WERI-Rb-1 (cell line): ENCODE results near the gene CRABP2.

Experiments
- DNase-seq: peaks from one replicate; pipeline ENCODE4 v3.0.0-alpha.2; 2020
- H3K27ac ChIP-seq: fragments of 250-450 bp; sonication (Bioruptor Pico); 2 replicates; pipeline ENCODE4 v1.5.1; 2020; ENCODE audit warnings: mild to moderate bottlenecking, moderate library complexity
- H3K27me3 ChIP-seq: fragments of 250-450 bp; sonication (Bioruptor Pico); 2 replicates; pipeline ENCODE4 v1.5.1; 2021; ENCODE audit warnings: mild to moderate bottlenecking, low read depth, moderate library complexity; ENCODE audit not compliant: insufficient read depth, severe bottlenecking
- H3K36me3 ChIP-seq: fragments of 250-450 bp; sonication (Bioruptor Pico); 2 replicates; pipeline ENCODE4 v1.5.1; 2020; ENCODE audit warnings: mild to moderate bottlenecking, moderate library complexity
- H3K4me3 ChIP-seq: 2 replicates; pipeline ENCODE4 v1.5.1; 2011; ENCODE audit warnings: low read depth, mild to moderate bottlenecking, control low read depth, low read length
- H3K9me3 ChIP-seq: fragments of 250-450 bp; sonication (Bioruptor Pico); 2 replicates; pipeline ENCODE4 v1.5.1; 2021; ENCODE audit warnings: mild to moderate bottlenecking, moderate library complexity; ENCODE audit not compliant: severe bottlenecking
- TF ChIP-seq, protein P1 (sequence below): IDR thresholded peaks from 2 replicates; pipeline ENCODE4 v1.5.1; 2011; ENCODE audit warnings: low read depth, mild to moderate bottlenecking, control low read depth, inconsistent platforms, low read length

CRABP2 gene

DNA sequence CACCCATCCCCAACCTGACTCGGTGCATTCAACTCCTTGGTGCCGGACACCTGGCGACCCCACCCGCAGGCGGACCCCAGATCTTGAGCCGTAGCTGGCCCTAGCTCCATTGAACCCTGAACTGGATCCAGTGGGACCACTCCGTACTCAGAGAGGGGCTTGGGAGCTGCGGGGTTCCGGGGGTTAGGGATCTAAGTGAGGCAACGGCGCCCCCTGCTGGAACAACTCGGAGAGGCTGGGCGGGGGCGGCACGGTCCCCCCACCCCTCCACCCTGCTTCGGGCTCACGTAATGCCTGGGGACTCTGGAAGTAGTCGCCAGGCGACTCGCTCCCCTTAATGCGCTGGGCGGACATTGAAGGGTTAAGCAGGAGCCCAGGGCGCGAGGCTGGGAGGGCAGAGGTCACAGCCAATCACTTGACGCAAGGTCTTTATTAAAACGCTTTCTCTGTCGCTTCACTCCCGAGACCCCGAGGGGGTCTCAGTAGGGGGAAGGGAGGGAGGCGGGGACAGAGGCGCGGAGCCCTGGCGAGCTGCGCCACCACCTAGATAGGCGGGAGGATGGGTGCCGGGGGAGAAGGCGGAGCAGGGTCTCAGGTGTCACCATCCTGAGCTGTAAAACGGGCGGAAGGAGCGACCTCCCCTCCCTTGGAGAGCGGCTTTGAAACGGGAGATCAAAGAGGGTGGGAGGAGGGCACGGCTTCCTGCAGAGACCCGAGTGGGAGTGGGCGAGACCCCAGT, 704 bp upstream of the CRABP2 start:
- peak overlapping the region; percentile 74 for H3K4me3 ChIP-seq
- no peaks in the 10 kb centered on the region for H3K27me3 ChIP-seq
- peak overlapping the region; percentile 86 for H3K27ac ChIP-seq
- H3K9me3 ChIP-seq = no peaks in the 10 kb centered on the region
- peak; percentile 98 for DNase-seq
- TF ChIP-seq, protein P1, sequence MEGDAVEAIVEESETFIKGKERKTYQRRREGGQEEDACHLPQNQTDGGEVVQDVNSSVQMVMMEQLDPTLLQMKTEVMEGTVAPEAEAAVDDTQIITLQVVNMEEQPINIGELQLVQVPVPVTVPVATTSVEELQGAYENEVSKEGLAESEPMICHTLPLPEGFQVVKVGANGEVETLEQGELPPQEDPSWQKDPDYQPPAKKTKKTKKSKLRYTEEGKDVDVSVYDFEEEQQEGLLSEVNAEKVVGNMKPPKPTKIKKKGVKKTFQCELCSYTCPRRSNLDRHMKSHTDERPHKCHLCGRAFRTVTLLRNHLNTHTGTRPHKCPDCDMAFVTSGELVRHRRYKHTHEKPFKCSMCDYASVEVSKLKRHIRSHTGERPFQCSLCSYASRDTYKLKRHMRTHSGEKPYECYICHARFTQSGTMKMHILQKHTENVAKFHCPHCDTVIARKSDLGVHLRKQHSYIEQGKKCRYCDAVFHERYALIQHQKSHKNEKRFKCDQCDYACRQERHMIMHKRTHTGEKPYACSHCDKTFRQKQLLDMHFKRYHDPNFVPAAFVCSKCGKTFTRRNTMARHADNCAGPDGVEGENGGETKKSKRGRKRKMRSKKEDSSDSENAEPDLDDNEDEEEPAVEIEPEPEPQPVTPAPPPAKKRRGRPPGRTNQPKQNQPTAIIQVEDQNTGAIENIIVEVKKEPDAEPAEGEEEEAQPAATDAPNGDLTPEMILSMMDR = peak; percentile 92
- peaks cover 24% of the 10 kb centered on the region for H3K36me3 ChIP-seq

DNA sequence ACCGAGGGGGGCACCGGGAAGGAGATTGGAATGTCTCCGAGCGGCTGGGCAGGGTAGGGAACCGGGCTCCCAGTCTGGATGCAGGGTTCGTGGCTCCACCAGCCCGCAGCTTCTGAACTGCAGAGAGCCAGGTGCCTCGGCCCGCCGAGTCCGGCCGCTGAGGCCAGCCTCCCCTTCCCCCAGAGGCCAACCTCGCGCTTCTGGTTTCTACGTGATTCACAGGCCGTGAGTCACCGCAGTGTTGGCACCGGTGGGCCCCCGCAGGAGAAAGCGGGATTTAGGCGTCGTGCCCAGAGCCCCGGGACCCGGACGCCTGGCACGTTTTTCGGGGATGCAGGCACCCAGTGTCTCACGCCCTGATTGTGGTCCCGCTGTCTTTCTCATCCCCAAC, 458 bp downstream of the CRABP2 start:
- H3K27ac ChIP-seq = peak overlapping the region; percentile 86
- peak; percentile 57 for DNase-seq
- TF ChIP-seq, protein P1 = no peak
- H3K27me3 ChIP-seq = no peaks in the 10 kb centered on the region
- no peaks in the 10 kb centered on the region for H3K9me3 ChIP-seq
- H3K36me3 ChIP-seq = peaks cover 35% of the 10 kb centered on the region
- H3K4me3 ChIP-seq = peak overlapping the region; percentile 74

DNA sequence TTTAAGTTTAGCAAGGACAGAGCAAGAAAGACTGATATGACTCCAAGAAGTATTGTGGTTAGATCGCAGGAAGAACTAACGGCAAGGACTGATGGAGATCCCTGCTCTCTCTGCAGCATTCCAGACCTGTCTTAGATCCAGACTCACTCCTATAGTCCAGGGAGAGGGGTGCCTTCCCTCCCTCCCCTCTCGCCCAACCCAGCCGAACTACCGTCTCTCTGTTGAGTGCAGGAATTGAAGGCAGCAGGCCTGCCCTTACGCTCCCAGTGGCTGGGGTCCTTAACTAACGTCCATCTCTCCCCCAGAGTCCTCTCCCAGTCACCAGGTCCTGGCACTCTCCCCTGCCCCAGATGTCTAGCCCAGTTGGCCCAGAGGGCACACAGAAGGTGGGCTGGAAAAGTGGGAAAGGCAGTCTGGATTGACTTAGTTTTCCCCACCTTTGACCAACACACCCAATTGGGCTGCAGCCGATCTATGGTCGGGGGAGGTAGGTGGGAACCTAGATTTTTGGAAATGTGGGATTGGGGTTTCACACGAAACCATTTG, 1.1 kb downstream of the CRABP2 start:
- Histone ChIP-seq H3K27me3 (no peaks in the 10 kb centered on the region), H3K4me3 (peak overlapping the region; percentile 74), H3K9me3 (no peaks in the 10 kb centered on the region), H3K36me3 (peaks cover 42% of the 10 kb centered on the region), H3K27ac (peak overlapping the region; percentile 86)
- TF ChIP-seq, protein P1 = no peak
- no peak for DNase-seq

DNA sequence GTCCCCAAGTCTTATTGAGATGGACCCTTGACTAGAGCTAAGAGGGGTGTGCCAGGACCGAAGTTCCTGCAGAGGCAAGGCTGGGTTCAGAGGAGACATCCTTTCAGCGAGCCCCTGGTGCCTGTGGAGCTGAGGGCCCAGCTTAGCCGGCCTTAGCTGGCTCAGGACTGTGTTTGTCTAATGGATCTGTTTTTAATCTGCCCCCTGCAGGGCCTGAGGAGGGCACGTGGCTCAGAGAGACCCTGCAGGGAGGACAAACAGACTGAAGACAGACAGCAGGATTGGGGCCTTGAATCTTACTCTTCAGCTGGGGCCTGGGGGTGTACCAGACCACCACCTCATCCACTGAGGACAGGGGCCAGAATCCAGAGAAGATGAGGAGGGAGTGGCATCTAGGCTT, 1.6 kb downstream of the CRABP2 start:
- Histone ChIP-seq H3K27ac (peak overlapping the region; percentile 86), H3K9me3 (no peaks in the 10 kb centered on the region), H3K36me3 (peaks cover 47% of the 10 kb centered on the region), H3K27me3 (no peaks in the 10 kb centered on the region), H3K4me3 (peak overlapping the region; percentile 74)
- TF ChIP-seq, protein P1 = 0 out of 2 replicates have a peak, but pooled peaks have one; percentile 4
- DNase-seq = peak; percentile 94

DNA sequence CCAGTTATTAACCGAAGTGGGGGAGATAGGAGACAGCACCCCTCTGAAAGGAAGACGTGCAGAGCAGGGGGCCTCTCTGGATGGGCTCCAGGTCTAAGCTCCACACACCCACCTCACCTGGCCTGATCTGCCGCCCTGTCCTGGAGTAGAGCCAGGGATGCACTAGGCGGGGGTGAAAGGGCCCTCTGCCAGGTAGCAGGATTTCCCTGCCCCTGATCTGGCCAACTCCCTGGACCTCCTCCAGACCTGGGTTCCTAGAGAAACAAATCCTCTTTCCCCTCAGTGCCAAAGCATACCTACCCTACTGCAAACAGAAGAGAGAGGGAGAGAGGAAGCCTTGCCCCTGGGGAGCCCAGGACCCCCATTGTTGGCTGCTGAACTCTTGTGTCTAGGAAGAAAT, 2.0 kb downstream of the CRABP2 start:
- no peak for DNase-seq
- Histone ChIP-seq H3K36me3 (peaks cover 51% of the 10 kb centered on the region), H3K9me3 (no peaks in the 10 kb centered on the region), H3K27me3 (no peaks in the 10 kb centered on the region), H3K27ac (peak overlapping the region; percentile 86), H3K4me3 (peak overlapping the region; percentile 74)
- TF ChIP-seq, protein P1 = no peak
